ENCODE data around the gene CRIM1. TPM values are rescaled to one million over a fixed set of nuclear protein-coding genes. Genes with fewer than 3 reads are reported as not detected.

CRIM1 gene
- total RNA-seq, 4 donors from 2014 or later = 73.7 to 134 (median 80.7) TPM

DNA sequence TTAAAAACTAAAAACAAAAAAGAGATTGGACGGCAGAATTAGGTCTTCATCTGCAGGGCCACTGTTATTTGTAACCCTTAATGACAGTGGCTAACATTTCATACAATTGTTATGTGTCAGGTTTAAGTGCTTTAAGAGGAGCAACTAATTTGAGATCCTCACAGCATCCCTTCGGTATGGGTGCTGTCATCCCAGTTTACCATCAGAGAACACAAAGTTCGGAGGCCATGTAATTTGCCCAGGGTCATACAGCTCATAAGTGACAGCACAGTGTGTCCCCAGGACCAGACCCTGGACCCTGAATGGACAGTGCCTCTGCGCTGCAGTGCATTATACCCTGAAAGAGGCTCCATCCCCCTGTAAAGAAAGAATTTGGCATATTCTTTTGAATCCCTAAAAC, 127.7 kb downstream of the CRIM1 start:
- TF ChIP-seq POLR2A (IDR thresholded peaks at IDR 0.05) = no peak
- TF ChIP-seq CTCF (IDR thresholded peaks at IDR 0.05) = no peak
- TF ChIP-seq EP300 (IDR thresholded peaks at IDR 0.05; ENCODE audit: low read depth) = no peak
- 83 to 90% methylated on average over 2 to 4 of the region's 4 CpGs for WGBS, 2 donors (ENCODE audit: low coverage in 1 of 2)
- H3K4me1 ChIP-seq = peaks cover 5 to 33% (median 13%) of the 10 kb centered on the region in 4 donors

GRCh38 chr2:36484454-36484853, 128.9 kb downstream of the CRIM1 start:
- DNase-seq = no peak
- H3K36me3 ChIP-seq = peaks cover 0 to 13% (median under 1%) of the 10 kb centered on the region in 4 donors
- TF ChIP-seq POLR2A (IDR thresholded peaks at IDR 0.05) (no peak), CTCF (IDR thresholded peaks at IDR 0.05) (no peak), EP300 (IDR thresholded peaks at IDR 0.05; ENCODE audit: low read depth) (no peak), POLR2AphosphoS5 (IDR thresholded peaks at IDR 0.05) (no peak)
- H3K4me3 ChIP-seq = no peak overlapping the region
- in situ Hi-C loops (cut with MboI; ENCODE audit: low pct_ligation_motif_present in 1 of 4, low pct_unique_long_range_greater_than_20kb in 1 of 4, low sequenced_read_pairs in 3 of 4) (loop anchor here in 1 of 4 donors (25.0 kb wide), 1 partner anchor 122 kb away; the partner anchor contains the start of gene CRIM1), intact Hi-C loops (cut with DNase I; ENCODE audit: low total_unique reads) (no loop called here)
- H3K27ac ChIP-seq = peak overlapping the region; percentile 67 to 78 (median 75)
- 87 to 94% methylated on average over 3 to 4 of the region's 4 CpGs for WGBS, 2 donors (ENCODE audit: low coverage in 1 of 2)
- H3K9me3 ChIP-seq = no peaks in the 10 kb centered on the region
- peaks cover 4 to 33% (median 10%) of the 10 kb centered on the region in 4 donors for H3K4me1 ChIP-seq
- no peaks in the 10 kb centered on the region for H3K27me3 ChIP-seq

More for the DNA sequence above, 127.7 kb downstream of the CRIM1 start:
- H3K4me3 ChIP-seq = no peak overlapping the region
- DNase-seq = no peak
- H3K9me3 ChIP-seq = no peaks in the 10 kb centered on the region
- H3K27me3 ChIP-seq = no peaks in the 10 kb centered on the region
- in situ Hi-C loops (cut with MboI; ENCODE audit: low pct_ligation_motif_present in 1 of 4, low pct_unique_long_range_greater_than_20kb in 1 of 4, low sequenced_read_pairs in 3 of 4) (loop anchor here in 1 of 4 donors (25.0 kb wide), 1 partner anchor 121 kb away; the partner anchor contains the start of gene CRIM1), intact Hi-C loops (cut with DNase I; ENCODE audit: low total_unique reads) (no loop called here)
- peaks cover 0 to 22% (median 2%) of the 10 kb centered on the region in 4 donors for H3K36me3 ChIP-seq
- peak overlapping the region; percentile 32 to 78 (median 72) for H3K27ac ChIP-seq

DNA sequence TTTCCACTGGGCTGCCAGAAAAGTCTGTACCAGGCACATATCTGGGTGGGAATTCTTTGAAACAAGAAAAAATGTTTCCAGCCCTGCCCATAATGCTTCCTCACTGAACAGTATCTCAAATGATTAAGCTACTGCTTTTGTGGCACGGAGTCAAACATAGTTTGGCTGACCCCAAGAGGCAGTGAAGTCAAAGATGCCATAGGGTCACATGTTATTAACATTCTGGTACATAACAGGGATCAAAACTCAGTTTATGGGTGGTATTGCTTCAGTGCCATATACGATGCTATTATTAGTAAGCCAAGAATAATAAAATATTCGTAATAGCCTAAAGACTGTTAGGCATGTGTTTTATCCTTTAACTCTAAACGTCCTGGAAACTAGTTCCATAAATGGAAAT, 129.9 kb downstream of the CRIM1 start:
- H3K4me1 ChIP-seq = peaks cover 4 to 33% (median 10%) of the 10 kb centered on the region in 4 donors
- peak in 1 of 3 donors; percentile 21 for TF ChIP-seq POLR2AphosphoS5 (IDR thresholded peaks at IDR 0.05)
- TF ChIP-seq POLR2A (IDR thresholded peaks at IDR 0.05) = no peak
- WGBS, 2 donors (ENCODE audit: low coverage in 1 of 2) = 52 to 67% methylated on average over 4 of the region's 4 CpGs
- H3K27ac ChIP-seq = peak overlapping the region; percentile 67 to 78 (median 75)
- intact Hi-C loops (cut with DNase I; ENCODE audit: low total_unique reads) = no loop called here
- H3K9me3 ChIP-seq = no peaks in the 10 kb centered on the region
- no peak overlapping the region for H3K4me3 ChIP-seq
- H3K27me3 ChIP-seq = no peaks in the 10 kb centered on the region
- no peak for DNase-seq
- in situ Hi-C loops (cut with MboI; ENCODE audit: low pct_ligation_motif_present in 1 of 4, low pct_unique_long_range_greater_than_20kb in 1 of 4, low sequenced_read_pairs in 3 of 4) = loop anchor here in 1 of 4 donors (25.0 kb wide), 1 partner anchor 123 kb away; the partner anchor contains the start of gene CRIM1
- peaks cover 0 to 8% (median 0%) of the 10 kb centered on the region in 4 donors for H3K36me3 ChIP-seq

- DNase-seq = no peak
- intact Hi-C loops (cut with DNase I; ENCODE audit: low total_unique reads) (no loop called here), in situ Hi-C loops (cut with MboI; ENCODE audit: low pct_ligation_motif_present in 1 of 4, low pct_unique_long_range_greater_than_20kb in 1 of 4, low sequenced_read_pairs in 3 of 4) (loop anchor here in 1 of 4 donors (25.0 kb wide), 1 partner anchor 124 kb away; the partner anchor contains the start of gene CRIM1)
- peak; percentile 7 to 64 (median 57) for TF ChIP-seq POLR2AphosphoS5 (IDR thresholded peaks at IDR 0.05)
- no peak for TF ChIP-seq EP300 (IDR thresholded peaks at IDR 0.05; ENCODE audit: low read depth)
- Histone ChIP-seq H3K27me3 (no peaks in the 10 kb centered on the region), H3K27ac (peak overlapping the region; percentile 67 to 78 (median 75)), H3K4me3 (no peak overlapping the region), H3K4me1 (peaks cover 4 to 31% (median 10%) of the 10 kb centered on the region in 4 donors), H3K36me3 (peaks cover 0 to 2% (median 0%) of the 10 kb centered on the region in 4 donors), H3K9me3 (no peaks in the 10 kb centered on the region)
- 50 to 70% methylated on average over 1 of the region's 1 CpG for WGBS, 2 donors (ENCODE audit: low coverage in 1 of 2)
Measured at GRCh38 chr2:36486521-36487044, 131.0 kb downstream of the CRIM1 start.

GRCh38 chr2:36487947-36488346, 132.4 kb downstream of the CRIM1 start:
- in situ Hi-C loops (cut with MboI; ENCODE audit: low pct_ligation_motif_present in 1 of 4, low pct_unique_long_range_greater_than_20kb in 1 of 4, low sequenced_read_pairs in 3 of 4) = loop anchor here in 1 of 4 donors (25.0 kb wide), 1 partner anchor 126 kb away; the partner anchor contains the start of gene CRIM1
- no peaks in the 10 kb centered on the region for H3K9me3 ChIP-seq
- H3K27me3 ChIP-seq = no peaks in the 10 kb centered on the region
- peak overlapping the region; percentile 67 to 78 (median 75) for H3K27ac ChIP-seq
- peaks cover 0 to 17% (median 7%) of the 10 kb centered on the region in 4 donors for H3K4me1 ChIP-seq
- WGBS, 2 donors (ENCODE audit: low coverage in 1 of 2) = 88% methylated on average over 3 to 4 of the region's 4 CpGs
- TF ChIP-seq EP300 (IDR thresholded peaks at IDR 0.05; ENCODE audit: low read depth) = no peak
- TF ChIP-seq CTCF (IDR thresholded peaks at IDR 0.05) = no peak
- no peak for TF ChIP-seq POLR2AphosphoS5 (IDR thresholded peaks at IDR 0.05)
- no peak for TF ChIP-seq POLR2A (IDR thresholded peaks at IDR 0.05)
- no peaks in the 10 kb centered on the region for H3K36me3 ChIP-seq
- intact Hi-C loops (cut with DNase I; ENCODE audit: low total_unique reads) = no loop called here
- no peak overlapping the region for H3K4me3 ChIP-seq
- DNase-seq = no peak
